Non-pigmented ciliary epithelial cell (primary cell): Measurements from ENCODE around the gene VAC14.
A peak's percentile ranks its signal among the peaks of the same experiment; 100 is the strongest.

Source experiments
- DNase-seq: peaks from one replicate; pipeline ENCODE4 v3.0.0-alpha.2; 2010; ENCODE audit warnings: low read depth

Gene VAC14

DNA sequence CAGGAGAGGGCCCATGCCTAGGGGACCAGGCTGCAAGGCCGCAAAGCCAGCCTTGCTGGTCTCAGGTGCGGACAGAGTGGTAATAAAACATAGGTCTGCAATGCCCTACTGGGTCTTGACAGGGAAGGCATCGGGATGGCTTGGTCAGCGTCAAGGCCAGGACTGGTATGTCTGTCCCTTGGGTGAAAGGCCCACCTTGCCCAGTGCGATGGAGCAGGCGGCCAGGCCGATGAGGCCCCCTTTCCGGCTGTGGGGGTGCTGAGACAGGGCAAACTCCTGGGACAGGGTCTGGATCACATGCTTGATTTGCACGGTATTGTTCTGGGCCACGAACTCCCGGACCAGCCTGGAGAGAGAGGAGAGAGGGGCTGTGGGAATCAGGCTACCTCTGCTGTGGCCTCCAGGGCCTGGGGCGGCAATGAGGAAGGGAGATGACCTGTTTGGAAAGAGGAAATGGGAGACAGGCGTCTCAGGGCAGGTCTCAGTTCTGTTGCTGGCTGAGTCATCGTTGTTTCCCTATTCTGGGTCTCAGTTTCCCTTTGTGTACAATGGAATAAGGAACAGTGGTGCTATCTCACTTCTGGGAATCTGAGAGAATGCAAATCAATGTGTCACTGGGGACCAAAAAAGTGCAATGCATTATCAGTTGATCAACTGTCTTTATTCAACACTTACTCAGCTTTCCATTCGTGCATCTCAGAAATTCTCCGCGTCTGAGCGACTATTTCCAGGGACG is 14.8 kb downstream of the VAC14 start:
- no peak for DNase-seq

DNA sequence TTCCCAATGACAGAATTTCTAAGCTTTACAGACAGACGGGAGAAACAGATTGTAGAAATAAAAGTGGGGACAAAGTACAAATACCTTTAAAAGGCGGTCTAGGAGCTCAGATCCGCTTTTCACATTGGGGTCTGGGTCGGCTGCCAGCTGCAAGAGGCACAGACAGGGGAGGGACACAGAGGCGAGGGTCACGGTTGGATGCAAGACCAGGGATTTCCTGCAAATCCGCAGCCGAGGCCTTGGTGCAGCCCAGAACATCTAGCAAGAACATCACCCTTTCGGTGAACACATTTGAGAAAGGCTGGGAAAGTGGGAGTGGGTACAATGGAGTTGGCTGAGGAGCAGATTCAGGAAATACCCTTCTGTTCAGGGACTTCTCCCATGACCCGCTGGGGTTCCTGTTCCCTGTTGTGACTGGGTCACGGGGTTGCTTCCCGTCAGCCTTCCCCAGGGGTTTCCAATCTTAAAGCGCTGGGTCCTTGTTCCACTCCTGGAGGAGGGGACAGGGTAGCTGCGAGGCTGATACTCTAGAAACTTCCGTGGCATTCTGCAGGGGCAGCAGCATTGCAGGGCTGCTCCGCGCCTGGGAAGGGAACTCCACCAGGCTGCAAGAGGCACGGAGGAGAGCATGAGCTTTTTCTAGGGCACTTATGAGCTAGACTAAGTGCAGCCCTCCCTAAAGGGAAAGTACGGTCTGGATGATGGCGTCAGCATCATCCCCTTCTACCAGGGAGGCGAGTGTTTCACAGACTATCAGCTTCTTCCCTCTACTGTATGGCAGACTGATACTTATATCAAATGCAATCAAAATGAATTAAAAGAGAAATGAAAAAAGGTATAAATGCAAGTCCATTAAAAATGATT is 16.0 kb downstream of the VAC14 start:
- DNase-seq, result no peak

DNA sequence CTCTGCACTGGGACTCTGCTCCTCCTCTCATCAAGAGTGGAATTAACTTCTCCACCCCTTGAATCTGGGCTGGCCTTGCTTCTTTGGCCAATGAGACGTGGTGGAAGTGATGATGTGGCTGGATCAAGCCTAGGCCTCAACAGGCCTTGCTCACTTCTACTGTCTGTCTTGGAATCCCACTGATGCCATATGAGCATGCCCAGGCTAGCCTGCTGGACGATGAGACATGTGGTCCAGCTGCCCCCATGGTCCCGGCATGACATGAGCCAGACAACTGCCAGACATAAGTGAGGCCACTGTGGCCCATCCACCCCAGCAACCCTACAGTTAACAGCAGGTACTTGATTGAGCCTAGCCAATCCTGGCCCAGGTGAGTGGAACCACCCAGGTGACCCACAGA is 18.7 kb downstream of the VAC14 start:
- no peak for DNase-seq

DNA sequence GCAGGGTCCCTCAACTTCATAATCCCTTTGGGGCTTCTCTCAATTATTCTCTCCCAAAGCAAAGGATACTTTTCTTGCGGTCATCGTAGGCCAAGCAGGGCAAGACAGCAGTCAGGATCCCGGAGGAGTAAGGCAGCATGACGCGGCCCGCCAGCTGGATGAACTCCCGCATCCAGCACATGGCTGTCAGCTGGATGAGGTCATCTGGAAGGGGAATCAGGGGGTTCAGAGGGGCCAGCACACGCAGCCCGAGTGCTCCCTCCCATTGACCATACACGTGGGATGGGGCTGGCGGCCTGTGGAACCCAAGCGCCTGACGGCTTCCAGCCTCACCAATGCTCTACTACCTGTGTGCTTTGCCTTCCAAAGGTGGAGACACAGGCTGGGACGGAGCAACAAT is 19.2 kb downstream of the VAC14 start:
- no peak for DNase-seq

DNA sequence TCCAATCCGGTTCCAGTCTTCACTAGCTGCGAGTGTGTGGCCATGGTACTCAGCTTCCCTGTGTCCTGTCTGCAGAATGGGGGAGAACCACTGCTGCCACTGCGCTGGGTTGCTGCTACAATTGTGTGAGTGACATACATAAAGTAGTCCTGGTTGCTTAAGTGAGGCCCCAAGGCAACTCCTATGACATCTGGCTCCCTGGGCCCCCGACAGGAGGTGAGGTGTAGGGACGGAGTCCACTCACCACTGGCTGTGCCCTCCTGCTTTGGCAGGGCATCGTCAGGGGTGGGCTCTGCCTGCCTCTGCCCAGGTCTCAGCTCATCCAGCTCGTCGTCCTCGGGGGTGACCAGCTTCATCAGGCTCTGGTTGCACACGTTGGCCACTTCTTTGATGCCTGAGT is 20.4 kb downstream of the VAC14 start:
- no peak for DNase-seq

DNA sequence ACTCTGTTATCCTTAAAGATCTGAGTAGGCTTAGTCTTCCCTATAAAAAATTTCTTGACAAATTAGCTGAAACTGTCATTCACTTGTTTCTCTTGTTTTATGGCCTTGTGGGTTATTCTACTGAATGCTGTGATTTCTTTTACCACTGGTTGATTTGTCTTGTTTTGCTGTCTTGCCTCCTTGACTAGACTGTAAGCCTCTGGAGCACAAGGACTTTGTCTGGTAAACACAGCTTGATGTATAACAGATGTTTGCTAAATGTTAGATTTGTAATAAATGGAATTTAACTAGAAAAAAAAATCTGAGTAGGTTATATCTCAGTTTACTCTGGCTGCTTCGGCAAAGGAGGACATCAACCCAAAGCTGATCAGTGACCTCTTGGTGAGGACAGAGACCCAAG is 21.6 kb downstream of the VAC14 start:
- no peak for DNase-seq

DNA sequence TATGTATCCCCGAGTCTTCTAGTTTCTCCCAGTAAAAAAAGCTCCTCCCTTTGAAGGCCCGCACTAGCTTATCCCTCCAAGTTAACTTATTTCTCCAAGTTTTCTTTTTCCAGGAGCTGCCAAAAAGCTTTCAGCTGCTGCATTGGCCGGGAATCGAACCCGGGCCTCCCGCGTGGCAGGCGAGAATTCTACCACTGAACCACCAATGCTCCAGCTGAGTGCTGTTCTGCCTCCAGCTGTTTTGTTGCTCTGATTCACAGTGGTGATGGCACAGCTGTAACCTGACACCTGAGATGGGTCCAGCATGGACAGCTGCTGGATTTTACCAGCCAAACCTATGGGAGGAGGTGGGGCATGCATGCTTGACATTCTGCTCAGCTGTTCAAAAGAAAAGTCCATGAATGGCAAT is 22.1 kb downstream of the VAC14 start:
- peak; percentile 67 for DNase-seq

DNA sequence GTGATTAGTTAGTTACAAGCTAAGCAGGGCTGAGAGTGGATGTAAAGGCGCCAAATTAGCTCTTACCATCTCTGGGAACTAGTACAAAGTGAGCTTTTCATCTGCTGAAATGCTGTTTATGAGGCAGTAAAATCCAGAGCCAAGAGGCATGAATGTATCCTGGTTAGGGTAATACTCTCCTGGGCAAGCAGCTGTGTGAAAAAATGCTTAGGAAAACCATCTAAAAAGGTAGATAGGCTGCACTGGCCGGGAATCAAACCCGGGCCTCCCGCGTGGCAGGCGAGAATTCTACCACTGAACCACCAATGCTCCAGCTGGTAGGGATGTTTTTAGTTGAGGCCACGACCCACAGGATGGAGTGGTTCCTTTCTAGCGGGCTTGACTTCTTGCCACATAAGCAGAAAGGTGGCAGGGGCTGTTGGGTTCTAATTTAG is 23.0 kb downstream of the VAC14 start:
- no peak for DNase-seq

DNA sequence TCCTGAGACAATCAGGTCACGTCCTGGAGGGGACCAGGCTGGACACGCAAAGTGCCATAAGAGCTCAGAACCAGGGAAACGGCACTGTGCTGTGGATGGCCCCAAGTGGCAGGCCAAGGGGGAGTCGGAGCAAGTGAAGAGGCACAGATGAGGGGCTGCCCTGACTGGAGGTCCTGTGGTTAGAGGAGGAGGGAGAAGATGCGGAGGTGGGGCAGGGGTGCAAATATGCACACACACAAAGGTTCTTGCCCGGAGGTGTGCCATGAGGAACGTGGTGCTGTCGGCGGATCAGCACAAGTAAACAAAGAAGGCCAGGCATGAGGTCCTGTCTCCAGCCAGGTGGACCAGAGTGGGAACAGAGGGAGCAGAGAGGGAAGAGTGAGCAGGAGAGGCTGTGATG is 23.5 kb downstream of the VAC14 start:
- no peak for DNase-seq

DNA sequence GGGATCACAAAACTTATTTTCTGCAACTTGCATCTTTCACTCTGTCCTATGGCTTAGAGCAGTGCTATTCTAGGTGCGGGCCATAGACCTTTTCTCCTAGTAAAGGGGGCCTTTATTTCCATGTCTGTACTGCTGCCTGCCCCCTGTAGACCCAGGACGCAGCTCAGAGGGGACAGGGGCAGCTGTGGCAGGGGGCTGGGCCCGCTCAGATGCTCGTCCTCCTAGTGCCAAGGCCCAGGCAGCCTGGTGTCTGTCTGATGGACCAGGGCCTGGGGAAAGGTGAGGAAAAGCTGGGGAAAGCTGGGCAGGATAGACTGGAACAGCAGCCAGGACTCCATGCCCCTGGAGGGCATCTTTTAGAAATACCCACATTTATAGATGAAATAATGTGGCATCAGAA is 25.6 kb downstream of the VAC14 start:
- no peak for DNase-seq

DNA sequence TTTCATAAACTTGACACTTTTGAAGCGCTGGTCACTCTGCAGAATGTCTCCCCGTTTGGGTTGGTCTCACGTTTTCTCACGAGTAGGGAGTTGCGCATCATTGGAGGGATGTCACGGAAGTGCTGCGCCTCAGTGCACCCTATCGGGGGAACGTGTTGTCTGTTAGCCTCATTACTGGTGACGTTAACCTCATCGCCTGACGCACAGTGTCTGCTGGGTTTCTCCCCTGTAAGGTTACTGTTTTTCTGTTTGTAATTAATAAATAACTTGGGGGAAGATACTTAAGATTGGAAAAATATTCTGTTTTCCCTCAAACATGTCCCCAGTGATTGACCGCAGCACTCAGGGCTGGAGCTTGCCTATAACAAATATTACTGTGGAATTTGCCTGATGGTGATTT is 26.7 kb downstream of the VAC14 start:
- no peak for DNase-seq

DNA sequence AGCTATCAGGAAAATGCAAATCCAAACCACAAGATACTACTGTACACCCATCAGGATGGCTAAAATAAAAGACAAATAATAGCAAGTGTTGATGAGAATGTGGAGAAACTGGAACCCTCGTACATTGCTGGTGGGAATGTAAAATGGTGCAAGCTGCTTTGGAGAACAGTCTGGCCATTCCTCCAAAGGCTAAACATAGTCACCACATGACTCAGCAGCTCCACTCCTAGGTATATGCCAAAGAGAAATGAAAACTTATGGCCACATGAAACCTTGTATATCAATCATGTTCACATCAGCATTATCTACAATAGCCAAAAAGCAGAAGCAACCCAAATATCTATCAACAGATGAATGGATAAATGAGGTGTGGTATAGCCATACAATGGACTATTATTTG is 28.5 kb downstream of the VAC14 start:
- no peak for DNase-seq

DNA sequence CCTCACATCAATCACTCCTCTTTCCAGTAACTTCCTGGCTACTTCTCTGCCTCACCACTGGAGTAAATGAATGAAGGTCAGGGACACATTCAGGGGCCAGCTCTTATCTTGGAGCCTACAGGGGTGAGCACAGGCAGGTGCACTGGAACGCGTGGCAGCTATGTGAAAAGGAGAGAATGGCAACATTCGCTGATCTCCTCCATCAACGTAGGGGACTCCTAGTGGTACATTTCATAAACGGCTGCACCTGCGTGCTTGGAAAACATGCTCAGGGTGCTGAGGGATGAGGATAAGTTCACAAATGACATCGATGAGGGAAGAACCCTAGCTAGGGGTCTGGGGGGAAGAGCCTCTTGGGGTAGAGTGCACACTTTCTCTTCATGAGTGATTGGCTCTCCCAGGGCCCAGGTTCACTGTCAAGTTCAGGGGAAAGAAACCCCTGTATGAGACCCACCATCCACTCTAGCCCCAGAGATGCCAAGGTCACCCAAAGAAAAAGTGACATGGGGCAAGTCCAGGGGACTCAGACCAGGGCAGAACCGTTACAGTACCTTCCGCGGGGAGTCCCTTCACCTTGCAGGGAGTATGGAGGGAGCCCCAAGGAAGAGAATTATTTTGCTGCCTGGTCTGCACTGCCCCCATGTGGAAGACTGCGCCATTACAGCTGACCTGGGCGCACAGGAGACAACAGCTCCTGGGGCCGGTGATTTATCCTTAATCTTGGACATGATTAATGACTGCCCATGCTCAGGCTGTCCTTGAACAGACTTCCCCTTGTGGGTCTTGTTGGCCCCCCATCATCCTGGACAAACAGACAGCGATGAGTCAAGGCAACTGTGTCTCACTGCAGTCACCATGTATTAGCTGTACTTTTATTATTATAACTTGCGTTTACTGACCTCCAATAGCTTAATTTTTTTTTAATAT is 30.1 kb downstream of the VAC14 start:
- DNase-seq, result no peak

DNA sequence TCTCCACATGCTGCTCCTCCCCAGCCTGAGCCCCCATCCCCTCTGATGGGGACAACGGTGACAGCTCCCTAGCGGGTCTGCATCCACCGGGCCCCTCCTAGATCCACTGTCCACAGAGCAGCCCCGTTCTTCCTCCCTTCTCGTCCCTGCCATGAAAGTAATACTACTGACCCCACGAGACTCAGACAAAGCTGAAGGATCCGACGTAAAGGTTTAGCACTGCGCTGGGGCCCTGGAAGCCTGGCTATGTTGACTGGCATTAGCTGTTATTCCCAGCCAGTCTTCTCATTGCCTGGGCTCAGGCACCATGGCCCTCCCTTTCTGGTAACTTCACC is 30.7 kb downstream of the VAC14 start:
- DNase-seq, result no peak

DNA sequence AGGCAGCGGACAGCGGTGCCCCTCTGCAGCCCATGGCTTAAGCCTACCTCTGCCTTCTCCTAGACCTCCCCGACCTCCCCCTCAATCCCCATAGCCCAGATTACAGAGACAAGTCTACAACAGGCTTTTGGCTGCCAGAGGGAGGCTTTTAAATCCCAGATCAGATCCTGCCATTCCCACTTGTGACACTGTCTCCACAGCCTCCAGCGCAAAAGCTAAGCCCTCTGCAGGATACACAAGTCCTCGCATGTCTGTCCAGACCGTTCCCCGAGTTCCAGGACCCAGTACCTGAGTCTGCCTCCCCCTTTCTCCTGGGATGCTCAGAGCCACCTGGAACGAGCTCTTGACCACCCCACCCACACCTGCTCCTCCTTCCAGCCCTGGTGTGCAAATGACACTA is 31.2 kb downstream of the VAC14 start:
- DNase-seq, result no peak

DNA sequence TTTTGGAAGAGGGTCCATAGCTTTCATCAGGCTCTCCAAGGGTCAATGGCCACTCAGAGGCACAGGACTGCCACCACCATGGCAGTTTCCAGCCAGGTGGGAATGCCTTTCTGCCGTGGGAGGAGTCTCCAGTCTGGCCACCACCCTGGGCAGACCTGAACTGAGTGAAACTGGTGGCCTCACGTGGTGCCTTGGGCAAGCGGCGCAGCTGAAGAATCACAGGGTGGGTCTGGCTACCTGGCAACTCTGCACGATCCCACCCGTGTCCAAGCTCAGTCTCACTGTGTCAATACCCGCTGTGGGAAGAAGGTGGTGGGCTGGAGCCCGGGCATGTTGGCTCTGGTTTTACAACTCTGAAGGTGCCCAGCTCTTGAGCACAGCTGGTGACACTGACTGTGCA is 31.8 kb downstream of the VAC14 start:
- DNase-seq, result no peak

DNA sequence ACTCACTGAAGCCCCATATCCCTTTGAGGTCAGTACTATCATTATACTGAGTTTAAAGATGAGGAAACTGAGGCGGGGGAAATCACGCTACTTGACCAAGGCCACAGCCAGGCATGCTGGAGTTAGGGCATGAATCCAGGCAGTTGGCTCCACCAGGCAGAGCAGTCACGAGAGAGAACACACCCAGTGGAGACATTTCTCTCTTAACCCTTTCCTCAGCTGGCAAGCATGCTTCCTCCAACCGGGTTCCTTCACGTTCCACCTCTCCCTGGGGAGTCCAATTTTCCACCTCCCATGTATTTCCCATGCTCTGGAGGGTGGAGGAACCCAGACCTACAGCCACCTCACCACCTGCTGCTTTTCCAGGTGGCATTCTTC is 32.8 kb downstream of the VAC14 start:
- DNase-seq, result no peak

DNA sequence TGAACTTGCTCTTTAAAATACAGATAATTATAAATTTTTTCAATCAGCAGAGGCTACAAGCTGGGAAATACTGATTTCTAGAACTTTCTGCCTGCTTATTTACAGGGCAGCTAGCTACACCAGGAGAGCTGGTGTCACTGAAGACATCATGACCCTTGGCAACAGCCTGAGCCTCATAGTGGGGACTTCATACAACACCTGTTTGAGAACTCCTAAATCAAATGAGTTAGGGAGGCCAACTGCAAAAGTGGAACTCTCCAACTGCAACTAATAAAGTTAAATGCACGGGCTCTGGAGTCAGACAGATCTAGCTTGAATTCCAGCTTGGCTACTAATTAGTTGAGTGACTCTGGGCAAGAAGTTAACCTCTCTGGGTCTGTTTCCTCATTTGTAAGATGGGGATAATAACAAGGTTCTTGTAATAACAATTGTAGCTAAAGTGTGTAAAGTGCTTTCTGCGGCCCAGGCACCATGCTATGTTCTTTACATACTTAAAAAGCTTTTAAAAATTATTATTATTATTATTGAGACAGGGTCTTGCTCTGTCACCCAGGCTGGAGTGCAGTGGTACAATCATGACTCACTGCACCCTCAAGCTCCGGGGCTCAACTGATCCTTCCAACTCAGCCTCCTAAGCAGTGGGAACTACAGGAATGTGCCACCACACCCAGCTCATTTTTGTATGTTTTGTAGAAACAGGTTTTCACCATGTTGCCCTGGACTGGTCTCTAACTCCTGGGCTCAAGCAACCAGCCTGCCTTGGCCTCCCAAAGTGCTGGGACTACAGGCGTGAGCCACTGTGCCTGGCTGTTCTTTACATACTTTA is 33.4 kb downstream of the VAC14 start:
- DNase-seq, result no peak

DNA sequence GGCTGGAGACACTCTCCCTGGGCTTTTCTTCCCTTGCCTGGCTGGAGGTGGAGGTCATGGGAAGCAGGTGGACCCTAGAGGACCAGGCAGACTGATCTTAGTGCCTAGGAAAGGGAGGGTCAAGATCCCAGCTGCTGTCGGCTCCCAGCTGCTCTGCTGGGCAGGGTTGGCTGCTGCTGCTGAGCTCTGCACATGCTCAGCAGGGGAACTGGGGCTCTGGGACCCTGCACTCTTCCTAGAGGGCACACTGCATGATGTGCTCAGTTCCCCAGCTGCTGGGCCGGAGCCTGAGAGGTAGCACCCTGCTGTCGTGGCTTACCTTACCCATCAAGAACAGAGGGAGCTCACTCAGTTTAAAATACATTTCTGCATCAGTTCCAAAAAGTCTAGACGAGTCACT is 34.3 kb downstream of the VAC14 start:
- no peak for DNase-seq

DNA sequence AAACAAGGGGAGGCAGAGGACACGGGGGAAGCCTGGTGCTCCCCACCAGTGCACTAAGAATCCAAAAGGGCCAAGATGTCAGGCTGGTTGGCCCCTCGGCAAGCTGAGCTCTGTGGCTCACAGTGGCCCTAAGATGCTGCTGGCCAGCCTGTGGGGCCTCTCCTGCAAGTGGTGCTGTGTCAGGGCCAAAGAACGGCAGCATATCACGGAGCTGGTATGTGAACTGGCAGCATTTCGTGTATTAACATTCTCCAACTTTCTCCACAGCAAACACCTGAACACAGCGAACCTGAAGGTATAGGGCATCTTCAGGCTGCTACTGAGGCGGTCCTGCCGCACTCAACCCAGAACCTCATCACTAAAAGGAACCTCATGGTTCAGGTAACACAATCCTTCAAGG is 34.8 kb downstream of the VAC14 start:
- DNase-seq, result no peak

DNA sequence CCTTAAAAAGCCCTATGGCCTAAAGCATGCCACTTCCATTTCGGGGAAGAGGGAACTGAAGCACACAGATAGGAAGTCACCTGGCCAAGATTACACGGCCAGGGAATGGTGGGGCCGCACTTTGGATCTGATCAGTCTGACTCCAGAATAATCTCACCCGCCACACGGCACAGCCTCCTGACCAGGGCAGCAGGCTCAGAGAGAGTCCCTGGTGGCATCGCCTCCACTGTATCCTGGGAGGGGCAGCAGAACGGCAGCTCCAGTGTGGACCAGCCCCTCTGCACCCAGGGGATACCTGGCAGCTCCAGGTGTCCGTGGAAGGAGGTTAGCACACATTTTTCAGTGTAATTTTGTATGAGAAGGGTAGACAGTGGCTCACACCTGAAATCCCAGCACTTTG is 35.5 kb downstream of the VAC14 start:
- DNase-seq, result no peak

DNA sequence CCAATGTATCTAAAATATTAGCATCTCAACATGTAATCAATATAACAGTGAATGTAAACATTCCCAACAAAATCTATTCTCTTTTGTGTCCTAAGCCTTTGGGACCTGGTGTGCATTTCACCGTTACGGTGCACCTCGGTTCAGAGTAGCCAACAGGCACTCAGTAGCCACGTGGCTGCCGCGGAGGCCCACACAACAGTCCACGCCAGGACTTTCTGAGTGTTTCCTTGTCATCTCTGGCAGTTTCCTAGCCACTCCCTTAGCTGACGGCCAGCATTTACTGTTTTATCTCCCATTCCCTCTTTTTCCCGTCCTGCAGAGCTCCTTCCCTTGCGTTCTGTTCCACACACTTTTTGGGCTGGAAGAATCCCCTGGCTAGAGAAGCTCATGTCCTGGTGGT is 36.3 kb downstream of the VAC14 start:
- DNase-seq, result no peak
